Keratinocyte (primary cell): Measurements from ENCODE around the gene CADM3. TPM values are rescaled to one million over a fixed set of nuclear protein-coding genes. Genes with fewer than 3 reads are reported as not detected.

ENCODE experiments used
- DNase-seq: peaks from one replicate; pipeline ENCODE4 v3.0.0-alpha.2; 2011; ENCODE audit warnings: low read depth, missing footprints, low spot score
- FAIRE-seq: peaks from 2 replicates; lab custom pipeline; 2011; peaks lifted over from hg19 to GRCh38; lab: Jason Lieb, UNC
- H2AFZ ChIP-seq: 2 replicates; pipeline ENCODE4 v1.6.0; 2012; ENCODE audit warnings: low read length, control low read depth, inconsistent platforms; ENCODE audit not compliant: control insufficient read depth
- H3K27ac ChIP-seq: 2 replicates; pipeline ENCODE4 v1.5.1; 2011; ENCODE audit warnings: low read length; ENCODE audit not compliant: control insufficient read depth, insufficient read depth
- H3K27me3 ChIP-seq: 3 replicates; pipeline ENCODE4 v1.6.0; 2011; ENCODE audit warnings: low read length; ENCODE audit not compliant: control insufficient read depth, insufficient read depth; ENCODE audit errors: extremely low read depth
- H3K36me3 ChIP-seq, 2 experiments: 2 replicates in 1 of 2; 3 replicates in 1 of 2; pipeline ENCODE4 v1.5.1; 2011; ENCODE audit warnings: low read length in 2 of 2, mild to moderate bottlenecking in 1 of 2; ENCODE audit not compliant: control insufficient read depth in 2 of 2, insufficient read depth in 2 of 2; ENCODE audit errors: extremely low read depth in 1 of 2
- H3K4me1 ChIP-seq: 3 replicates; pipeline ENCODE4 v1.5.1; 2011; ENCODE audit warnings: low read length; ENCODE audit not compliant: control insufficient read depth, insufficient read depth; ENCODE audit errors: extremely low read depth
- H3K4me2 ChIP-seq: 3 replicates; pipeline ENCODE4 v1.6.0; 2011; ENCODE audit warnings: low read depth, low read length; ENCODE audit not compliant: control insufficient read depth, insufficient read depth; ENCODE audit errors: extremely low read depth
- H3K4me3 ChIP-seq, 3 experiments: fragments of 200-600 bp in 1 of 3; sonication (generic) in 1 of 3; 2 replicates in 2 of 3; 3 replicates in 1 of 3; pipeline ENCODE4 v1.5.1; 2011 to 2016; ENCODE audit warnings: low read length in 3 of 3, mild to moderate bottlenecking in 3 of 3, control low read depth in 2 of 3, inconsistent platforms in 1 of 3, low read depth in 1 of 3, mixed read lengths in 1 of 3, mixed run types in 1 of 3, moderate library complexity in 1 of 3; ENCODE audit not compliant: control insufficient read depth in 2 of 3, insufficient read depth in 2 of 3; ENCODE audit errors: extremely low read depth in 1 of 3
- H3K79me2 ChIP-seq: 2 replicates; pipeline ENCODE4 v1.6.0; 2012; ENCODE audit warnings: low read length; ENCODE audit not compliant: control insufficient read depth, insufficient read depth
- H3K9ac ChIP-seq: 3 replicates; pipeline ENCODE4 v1.6.0; 2011; ENCODE audit warnings: low read length; ENCODE audit not compliant: control insufficient read depth, insufficient read depth; ENCODE audit errors: extremely low read depth
- H3K9me1 ChIP-seq: 3 replicates; pipeline ENCODE4 v1.6.0; 2011; ENCODE audit warnings: low read length; ENCODE audit not compliant: control insufficient read depth, insufficient read depth; ENCODE audit errors: extremely low read depth
- H3K9me3 ChIP-seq: 2 replicates; pipeline ENCODE4 v1.5.1; 2012; ENCODE audit warnings: low read depth, low read length; ENCODE audit not compliant: control insufficient read depth
- H4K20me1 ChIP-seq: 3 replicates; pipeline ENCODE4 v1.6.0; 2011; ENCODE audit warnings: low read length; ENCODE audit not compliant: control insufficient read depth, insufficient read depth; ENCODE audit errors: extremely low read depth
- EZH2 ChIP-seq: IDR thresholded peaks from one replicate; pipeline ENCODE4 v1.6.1; 2012; ENCODE audit warnings: inconsistent platforms, mild to moderate bottlenecking, low read length, moderate library complexity
- dilution Hi-C: fragments of 300-500 bp; cut with MboI; formaldehyde crosslinking; loops from one replicate; pipeline ENCODE4 v1.7.0; 2020; ENCODE audit warnings: low sequenced_read_pairs; ENCODE audit not compliant: extremely low pct_ligation_motif_present
- polyA plus RNA-seq, 5 experiments: library from polyadenylated mRNA; depleted of rRNA in 3 of 5; stranded (reverse) in 3 of 5; stranded (forward) in 1 of 5; unstranded in 1 of 5; fragments of >200 nt; gene quantifications; 1 replicate in 1 of 5; 2 replicates in 3 of 5; 3 replicates in 1 of 5; pipeline versions ENCODE4 v1.2.1 to v1.2.3, GENCODE V29; 2011 to 2012; ENCODE audit warnings: missing spikeins in 2 of 5, low read depth in 1 of 5, low replicate concordance in 1 of 5
- TF ChIP-seq, protein P1 (sequence below), 3 experiments: IDR thresholded peaks in 1 of 3; conservative IDR thresholded peaks in 1 of 3; optimal IDR thresholded peaks in 1 of 3; 2 replicates in 2 of 3; 3 replicates in 1 of 3; pipeline versions ENCODE3 to v1.5.1; 2011; ENCODE audit warnings: low read length in 3 of 3, mild to moderate bottlenecking in 3 of 3, moderate library complexity in 2 of 3, control low read depth in 1 of 3, inconsistent platforms in 1 of 3; ENCODE audit not compliant: insufficient read depth in 2 of 3; ENCODE audit errors: extremely low read depth in 1 of 3

CADM3 gene
- polyA plus RNA-seq, 1 donor (not counting 4 experiments of a cell fraction or from before 2014, with no cell fraction given) = not detected

DNA sequence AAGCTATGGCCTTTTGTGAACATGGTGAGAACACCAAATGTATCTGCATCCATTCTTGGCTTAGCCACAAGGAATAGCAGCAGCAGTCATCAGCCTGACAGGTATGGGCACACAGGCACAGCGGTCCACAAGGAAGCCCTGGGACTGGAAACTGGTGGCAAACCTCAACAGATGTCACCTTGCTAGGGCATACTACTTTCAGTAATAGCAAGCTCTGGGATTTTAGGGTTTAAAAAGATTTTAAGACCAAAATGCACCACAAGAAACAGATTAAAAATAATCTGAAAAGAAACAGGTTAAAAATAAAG is 9.7 kb upstream of the CADM3 start:
- no peaks in the 10 kb centered on the region for H3K9me3 ChIP-seq
- FAIRE-seq (no peak), DNase-seq (no peak)
- no peak overlapping the region for H3K9ac ChIP-seq
- peaks cover 12% of the 10 kb centered on the region for H3K4me1 ChIP-seq
- no peaks in the 10 kb centered on the region for H4K20me1 ChIP-seq
- H3K27me3 ChIP-seq = peaks cover 9% of the 10 kb centered on the region
- H2AFZ ChIP-seq = no peak overlapping the region
- H3K9me1 ChIP-seq = no peaks in the 10 kb centered on the region
- H3K4me2 ChIP-seq = peak overlapping the region; percentile 76
- dilution Hi-C loops = no loop called here
- H3K36me3 ChIP-seq = no peaks in the 10 kb centered on the region
- no peak overlapping the region for H3K27ac ChIP-seq
- no peak overlapping the region for H3K4me3 ChIP-seq
- TF ChIP-seq, protein P1, sequence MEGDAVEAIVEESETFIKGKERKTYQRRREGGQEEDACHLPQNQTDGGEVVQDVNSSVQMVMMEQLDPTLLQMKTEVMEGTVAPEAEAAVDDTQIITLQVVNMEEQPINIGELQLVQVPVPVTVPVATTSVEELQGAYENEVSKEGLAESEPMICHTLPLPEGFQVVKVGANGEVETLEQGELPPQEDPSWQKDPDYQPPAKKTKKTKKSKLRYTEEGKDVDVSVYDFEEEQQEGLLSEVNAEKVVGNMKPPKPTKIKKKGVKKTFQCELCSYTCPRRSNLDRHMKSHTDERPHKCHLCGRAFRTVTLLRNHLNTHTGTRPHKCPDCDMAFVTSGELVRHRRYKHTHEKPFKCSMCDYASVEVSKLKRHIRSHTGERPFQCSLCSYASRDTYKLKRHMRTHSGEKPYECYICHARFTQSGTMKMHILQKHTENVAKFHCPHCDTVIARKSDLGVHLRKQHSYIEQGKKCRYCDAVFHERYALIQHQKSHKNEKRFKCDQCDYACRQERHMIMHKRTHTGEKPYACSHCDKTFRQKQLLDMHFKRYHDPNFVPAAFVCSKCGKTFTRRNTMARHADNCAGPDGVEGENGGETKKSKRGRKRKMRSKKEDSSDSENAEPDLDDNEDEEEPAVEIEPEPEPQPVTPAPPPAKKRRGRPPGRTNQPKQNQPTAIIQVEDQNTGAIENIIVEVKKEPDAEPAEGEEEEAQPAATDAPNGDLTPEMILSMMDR (optimal IDR thresholded peaks at IDR 0.05 in 1 of 3, IDR thresholded peaks at IDR 0.05 in 1 of 3, conservative IDR thresholded peaks at IDR 0.05 in 1 of 3; ENCODE audit: extremely low read depth in 1 of 3, insufficient read depth in 2 of 3, low read length in 3 of 3) = no peak
- no peak for TF ChIP-seq EZH2
- H3K79me2 ChIP-seq = no peaks in the 10 kb centered on the region

DNA sequence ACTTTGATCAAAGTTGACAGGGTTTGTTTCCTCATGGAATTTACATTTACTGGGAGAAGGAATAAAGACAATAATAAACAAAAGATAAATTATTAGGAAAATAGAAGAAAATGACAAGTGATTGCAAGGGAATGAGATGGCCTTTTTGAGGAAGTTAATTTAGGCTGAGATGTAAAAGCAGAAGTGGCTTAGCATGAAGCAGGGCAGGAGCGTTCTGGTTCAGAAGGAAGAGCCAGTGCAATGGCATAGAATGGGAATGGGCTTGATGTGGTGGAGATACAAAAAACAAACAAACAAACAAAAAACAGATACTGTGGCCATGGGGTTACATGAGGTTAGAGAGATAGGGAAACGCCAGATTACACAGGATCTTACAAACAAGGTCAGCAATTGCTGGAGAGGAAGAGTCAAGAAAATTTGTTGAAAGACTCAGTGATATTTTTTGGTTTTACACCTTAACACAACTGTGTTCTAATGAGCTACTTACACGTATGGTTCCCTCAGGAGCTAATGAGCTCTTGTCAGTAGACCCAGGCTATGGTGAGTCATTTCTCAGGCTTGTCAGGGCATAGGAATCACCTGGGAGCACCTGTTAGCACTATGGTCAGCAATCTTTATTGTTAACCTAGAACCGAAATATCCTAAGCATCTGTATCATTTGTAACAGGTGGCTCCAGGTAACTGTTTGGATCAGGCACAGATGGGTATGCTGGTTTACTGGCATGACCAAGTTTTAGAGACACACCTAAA is 8.7 kb upstream of the CADM3 start:
- peaks cover 9% of the 10 kb centered on the region for H3K27me3 ChIP-seq
- no peak overlapping the region for H3K4me2 ChIP-seq
- dilution Hi-C loops = no loop called here
- peaks cover 12% of the 10 kb centered on the region for H3K4me1 ChIP-seq
- DNase-seq = no peak
- H2AFZ ChIP-seq = no peak overlapping the region
- peak; percentile 89 for FAIRE-seq
- H3K27ac ChIP-seq = no peak overlapping the region
- no peak for TF ChIP-seq EZH2
- TF ChIP-seq, protein P1 (optimal IDR thresholded peaks at IDR 0.05 in 1 of 3, IDR thresholded peaks at IDR 0.05 in 1 of 3, conservative IDR thresholded peaks at IDR 0.05 in 1 of 3; ENCODE audit: extremely low read depth in 1 of 3, insufficient read depth in 2 of 3, low read length in 3 of 3) = no peak
- no peak overlapping the region for H3K4me3 ChIP-seq
- H3K79me2 ChIP-seq = no peaks in the 10 kb centered on the region
- H3K9me3 ChIP-seq = no peaks in the 10 kb centered on the region
- H4K20me1 ChIP-seq = no peaks in the 10 kb centered on the region
- H3K36me3 ChIP-seq = no peaks in the 10 kb centered on the region
- no peak overlapping the region for H3K9ac ChIP-seq
- H3K9me1 ChIP-seq = no peaks in the 10 kb centered on the region
